H1 (cell line): ENCODE measurements around the gene FLRT2.

Experiments used
- ATF3 ChIP-seq: IDR thresholded peaks from 2 replicates; pipeline ENCODE4 v1.6.1; 2011; ENCODE audit warnings: low read depth, mild to moderate bottlenecking, low read length; ENCODE audit not compliant: insufficient read depth
- CEBPB ChIP-seq: IDR thresholded peaks from 2 replicates; pipeline ENCODE4 v1.6.1; 2012; ENCODE audit warnings: low read depth, low read length
- CTCF ChIP-seq, 3 experiments: IDR thresholded peaks; 1 replicate in 2 of 3; 2 replicates in 1 of 3; pipeline versions ENCODE4 v1.5.1 to v1.6.1; 2011; ENCODE audit warnings: low read length in 3 of 3, mild to moderate bottlenecking in 3 of 3, inconsistent platforms in 2 of 3, low read depth in 1 of 3, moderate library complexity in 1 of 3; ENCODE audit not compliant: insufficient read depth in 1 of 3; ENCODE audit errors: control extremely low read depth in 1 of 3
- EGR1 ChIP-seq: IDR thresholded peaks from 2 replicates; pipeline ENCODE4 v1.6.1; 2011; ENCODE audit warnings: low read depth, low read length, borderline replicate concordance
- EP300 ChIP-seq, 2 experiments: IDR thresholded peaks; 1 replicate in 1 of 2; 2 replicates in 1 of 2; pipeline ENCODE4 v1.6.1; 2011 to 2012; ENCODE audit warnings: low read depth in 2 of 2, low read length in 2 of 2, mild to moderate bottlenecking in 2 of 2, borderline replicate concordance in 1 of 2, inconsistent platforms in 1 of 2, moderate library complexity in 1 of 2
- GABPA ChIP-seq: IDR thresholded peaks from 2 replicates; pipeline ENCODE4 v1.6.1; 2011; ENCODE audit warnings: mild to moderate bottlenecking, low read length, moderate library complexity, borderline replicate concordance; ENCODE audit not compliant: insufficient read depth
- JUN ChIP-seq: IDR thresholded peaks from 2 replicates; pipeline ENCODE4 v1.6.1; 2011; ENCODE audit warnings: low read depth, mild to moderate bottlenecking, improper control_type of control experiment, low read length
- POLR2A ChIP-seq, 2 experiments: IDR thresholded peaks; 1 replicate in 1 of 2; 2 replicates in 1 of 2; pipeline ENCODE4 v1.6.1; 2011; ENCODE audit warnings: low read depth in 2 of 2, low read length in 2 of 2, mild to moderate bottlenecking in 2 of 2; ENCODE audit errors: control extremely low read depth in 1 of 2
- RFX5 ChIP-seq: IDR thresholded peaks from 2 replicates; pipeline ENCODE4 v1.6.1; 2011; ENCODE audit warnings: low read depth, low read length, improper control_type of control experiment, borderline replicate concordance
- SIN3A ChIP-seq, 2 experiments: IDR thresholded peaks in 1 of 2; conservative IDR thresholded peaks in 1 of 2; 2 replicates each; pipeline ENCODE4 v1.6.1; 2011 to 2012; ENCODE audit warnings: low read length in 2 of 2, improper control_type of control experiment in 1 of 2, low read depth in 1 of 2, mild to moderate bottlenecking in 1 of 2
- TEAD4 ChIP-seq: IDR thresholded peaks from 2 replicates; pipeline ENCODE4 v1.6.1; 2012; ENCODE audit warnings: low read depth, low read length, inconsistent platforms, mixed read lengths
- YY1 ChIP-seq: IDR thresholded peaks from 2 replicates; pipeline ENCODE4 v1.6.1; 2011; ENCODE audit warnings: low read depth, mild to moderate bottlenecking, low read length

GRCh38 chr14:85546390-85546789, 16.4 kb downstream of the FLRT2 start:
- peak in 1 of 2 experiments; percentile 37; a peak in 1 of 3 replicates for TF ChIP-seq EP300 (IDR thresholded peaks at IDR 0.05; ENCODE audit: borderline replicate concordance in 1 of 2, low read depth in 2 of 2, low read length in 2 of 2)
- TF ChIP-seq SIN3A (conservative IDR thresholded peaks at IDR 0.05 in 1 of 2, IDR thresholded peaks at IDR 0.05 in 1 of 2; ENCODE audit: low read depth in 1 of 2, low read length in 2 of 2) = no peak
- no peak for TF ChIP-seq RFX5
- TF ChIP-seq JUN = no peak
- no peak for TF ChIP-seq EGR1
- TF ChIP-seq CEBPB = no peak
- no peak for TF ChIP-seq POLR2A (IDR thresholded peaks at IDR 0.05; ENCODE audit: control extremely low read depth in 1 of 2, low read depth in 2 of 2, low read length in 2 of 2)
- TF ChIP-seq YY1 = peak; percentile 62
- TF ChIP-seq CTCF (IDR thresholded peaks at IDR 0.05; ENCODE audit: control extremely low read depth in 1 of 3, insufficient read depth in 1 of 3, low read depth in 1 of 3, low read length in 3 of 3) = no peak
- TF ChIP-seq TEAD4 = no peak
- no peak for TF ChIP-seq ATF3
- TF ChIP-seq GABPA = no peak
